Upper lobe of right lung (tissue), 1 donor: Measurements from ENCODE around the gene TBC1D22A. TPM values are rescaled to one million over a fixed set of nuclear protein-coding genes. Genes with fewer than 3 reads are reported as not detected.

ENCODE experiments used
- ATAC-seq: fragments of 200-7000 bp; cut with Tn5 transposase; one replicate; pipeline ENCODE4 v1.9.1; 2020; ENCODE audit warnings: mild to moderate bottlenecking, moderate library complexity
- DNase-seq: peaks from one replicate; pipeline ENCODE4 v3.0.0-alpha.2; 2020
- H3K27ac ChIP-seq: fragments of 200-600 bp; one replicate; pipeline ENCODE4 v1.8.0; 2022
- H3K27me3 ChIP-seq: fragments of 200-600 bp; one replicate; pipeline ENCODE4 v1.8.0; 2022; ENCODE audit warnings: mild to moderate bottlenecking
- H3K36me3 ChIP-seq: fragments of 200-600 bp; one replicate; pipeline ENCODE4 v1.8.0; 2022
- H3K4me1 ChIP-seq: fragments of 200-600 bp; one replicate; pipeline ENCODE4 v1.8.0; 2022
- H3K4me3 ChIP-seq: fragments of 200-600 bp; one replicate; pipeline ENCODE4 v1.8.0; 2022; ENCODE audit warnings: mild to moderate bottlenecking
- H3K9me3 ChIP-seq: fragments of 200-600 bp; one replicate; pipeline ENCODE4 v1.8.0; 2022
- CTCF ChIP-seq: fragments of 200-600 bp; IDR thresholded peaks from one replicate; pipeline ENCODE4 v1.8.0; 2022; ENCODE audit warnings: antibody characterized with exemption
- intact Hi-C: fragments of 100-400 bp; cut with DNase I; formaldehyde crosslinking; loops from one replicate; pipeline ENCODE4 v1.11.0; 2022
- total RNA-seq: library from RNA; stranded (reverse); fragmentation: NEBNext Ultra II Directional; extraction: Animal tissue kit (Norgen Biotek cat#: 25700); gene quantifications from one replicate; pipeline ENCODE4 v1.2.1, GENCODE V29; 2021
- donor health status: DM: no; HTN: yes; CAD: no; lungs with severe emphysema.

The TBC1D22A gene
- total RNA-seq, 1 donor from 2014 or later, result 31.3 TPM

GRCh38 chr22:46803936-46804335 lies 41.5 kb downstream of the TBC1D22A start:
- no peak for TF ChIP-seq CTCF
- H3K27ac ChIP-seq, result no peak overlapping the region
- no peaks in the 10 kb centered on the region for H3K9me3 ChIP-seq
- H3K27me3 ChIP-seq, result no peaks in the 10 kb centered on the region
- ATAC-seq, result no peak
- H3K4me3 ChIP-seq, result no peak overlapping the region
- H3K36me3 ChIP-seq, result peaks cover 27% of the 10 kb centered on the region
- DNase-seq, result no peak
- intact Hi-C loops, result no loop called here
- H3K4me1 ChIP-seq, result peaks cover 6% of the 10 kb centered on the region

GRCh38 chr22:46806794-46807193 lies 44.3 kb downstream of the TBC1D22A start:
- Histone ChIP-seq H3K27ac (no peak overlapping the region), H3K27me3 (no peaks in the 10 kb centered on the region), H3K36me3 (peaks cover 12% of the 10 kb centered on the region), H3K4me1 (peaks cover 5% of the 10 kb centered on the region), H3K9me3 (no peaks in the 10 kb centered on the region), H3K4me3 (no peak overlapping the region)
- DNase-seq (no peak), ATAC-seq (no peak)
- TF ChIP-seq CTCF, result no peak
- intact Hi-C loops, result no loop called here

- ATAC-seq (no peak), DNase-seq (no peak)
- no peaks in the 10 kb centered on the region for H3K9me3 ChIP-seq
- no peak overlapping the region for H3K4me3 ChIP-seq
- H3K27ac ChIP-seq, result no peak overlapping the region
- TF ChIP-seq CTCF, result no peak
- H3K27me3 ChIP-seq, result no peaks in the 10 kb centered on the region
- intact Hi-C loops, result no loop called here
- H3K4me1 ChIP-seq, result peaks cover 5% of the 10 kb centered on the region
- H3K36me3 ChIP-seq, result peaks cover 12% of the 10 kb centered on the region
These were observed 45.0 kb downstream of the TBC1D22A start for GRCh38 chr22:46807458-46807857.

GRCh38 chr22:46809153-46809885 lies 46.9 kb downstream of the TBC1D22A start:
- peaks cover 12% of the 10 kb centered on the region for H3K36me3 ChIP-seq
- no peak for TF ChIP-seq CTCF
- no peaks in the 10 kb centered on the region for H3K4me1 ChIP-seq
- ATAC-seq, result no peak
- intact Hi-C loops, result no loop called here
- H3K27me3 ChIP-seq, result no peaks in the 10 kb centered on the region
- H3K4me3 ChIP-seq, result no peak overlapping the region
- DNase-seq, result no peak
- H3K9me3 ChIP-seq, result no peaks in the 10 kb centered on the region
- no peak overlapping the region for H3K27ac ChIP-seq

GRCh38 chr22:46810856-46811786 lies 48.7 kb downstream of the TBC1D22A start:
- intact Hi-C loops, result no loop called here
- DNase-seq (no peak), ATAC-seq (no peak)
- Histone ChIP-seq H3K9me3 (no peaks in the 10 kb centered on the region), H3K4me3 (no peak overlapping the region), H3K4me1 (peaks cover 10% of the 10 kb centered on the region), H3K27ac (no peak overlapping the region), H3K36me3 (peaks cover 5% of the 10 kb centered on the region), H3K27me3 (no peaks in the 10 kb centered on the region)
- TF ChIP-seq CTCF, result no peak
